GM12878 (cell line): Measurements from ENCODE around the gene TSPAN11. TPM values are rescaled to one million over a fixed set of nuclear protein-coding genes. Genes with fewer than 3 reads are reported as not detected.

Experiments used
- ATAC-seq: fragments of 200-7000 bp; cut with Tn5 transposase; 3 replicates; pipeline ENCODE4 v1.9.1; 2020; ENCODE audit warnings: mild to moderate bottlenecking, moderate library complexity
- BruUV-seq: library from RNA; stranded (reverse); fragments of 400-500 nt; replicated peaks from 2 replicates; lab custom pipeline; 2021; lab: Mats Ljungman, UMichigan
- CTCF ChIA-PET: fragments of 300-600 bp; sonication (Branson Sonifier 250); formaldehyde crosslinking; extraction: SDS; loops from one replicate; lab custom pipeline; 2021; ENCODE audit warnings: inconsistent platforms; lab: Yijun Ruan, JAX
- POLR2A ChIA-PET: fragments of 350-600 bp; formaldehyde crosslinking; extraction: SDS; loops from one replicate; lab custom pipeline; 2021; ENCODE audit warnings: inconsistent platforms; lab: Charles Lee
- RAD21 ChIA-PET: fragments of 300-600 bp; sonication (Branson Sonifier 250); formaldehyde crosslinking; loops from one replicate; lab custom pipeline; 2023; ENCODE audit warnings: antibody characterized with exemption; ENCODE audit not compliant: unreplicated experiment; lab: Charles Lee
- SMC1A ChIA-PET: fragments of 300-600 bp; sonication (Branson Sonifier 250); formaldehyde crosslinking; loops from one replicate; lab custom pipeline; 2023; ENCODE audit not compliant: unreplicated experiment, uncharacterized antibody; lab: Charles Lee
- DNase-seq: peaks from one replicate; pipeline ENCODE4 v3.0.0-alpha.2; 2011; ENCODE audit warnings: low read depth, low spot score
- FAIRE-seq: peaks from 3 replicates; lab custom pipeline; 2011; peaks lifted over from hg19 to GRCh38; lab: Jason Lieb, UNC
- H2AFZ ChIP-seq: 2 replicates; pipeline ENCODE4 v1.6.0; 2011; ENCODE audit warnings: low read depth, low read length, control low read depth; ENCODE audit not compliant: control insufficient read depth
- H3K27ac ChIP-seq: 2 replicates; pipeline ENCODE4 v1.5.1; 2011; ENCODE audit warnings: control low read depth; ENCODE audit not compliant: control insufficient read depth, insufficient read depth
- H3K27me3 ChIP-seq, 2 experiments: replicated peaks in 1 of 2; 2 replicates each; pipeline versions ENCODE4 v1.6.0 to v1.6.1; 2011; ENCODE audit warnings: low read length in 1 of 2; ENCODE audit not compliant: control insufficient read depth in 2 of 2, insufficient read depth in 2 of 2
- H3K36me3 ChIP-seq, 2 experiments: 2 replicates each; pipeline ENCODE4 v1.5.1; 2011; ENCODE audit warnings: low read length in 1 of 2; ENCODE audit not compliant: control insufficient read depth in 2 of 2, insufficient read depth in 2 of 2
- H3K4me1 ChIP-seq: 2 replicates; pipeline ENCODE4 v1.6.1; 2011; ENCODE audit warnings: mild to moderate bottlenecking, low read length, moderate library complexity, mixed read lengths; ENCODE audit not compliant: control insufficient read depth, insufficient read depth
- H3K4me2 ChIP-seq: 2 replicates; pipeline ENCODE4 v1.6.0; 2011; ENCODE audit warnings: control low read depth; ENCODE audit not compliant: control insufficient read depth, insufficient read depth
- H3K4me3 ChIP-seq: fragments of 200-600 bp; sonication (generic); 2 replicates; pipeline ENCODE4 v1.5.1; 2016
- H3K79me2 ChIP-seq: 2 replicates; pipeline ENCODE4 v1.6.0; 2011; ENCODE audit warnings: low read length; ENCODE audit not compliant: control insufficient read depth, insufficient read depth
- H3K9ac ChIP-seq: 2 replicates; pipeline ENCODE4 v1.8.0; 2011; ENCODE audit warnings: low read length, control low read depth, mixed read lengths; ENCODE audit not compliant: control insufficient read depth, insufficient read depth
- H3K9me3 ChIP-seq: replicated peaks from 3 replicates; pipeline ENCODE4 v1.5.1; 2011; ENCODE audit warnings: mild to moderate bottlenecking, low read length; ENCODE audit not compliant: control insufficient read depth, insufficient read depth
- H4K20me1 ChIP-seq: 2 replicates; pipeline ENCODE4 v1.6.0; 2011; ENCODE audit not compliant: control insufficient read depth, insufficient read depth
- BCL11A ChIP-seq: IDR thresholded peaks from 2 replicates; pipeline ENCODE4 v1.6.1; 2011; ENCODE audit warnings: low read depth, low read length
- CBFB ChIP-seq: IDR thresholded peaks from 2 replicates; pipeline ENCODE4 v1.6.1; 2016; ENCODE audit warnings: antibody characterized with exemption, low read depth
- DPF2 ChIP-seq: fragments of 450-650 bp; IDR thresholded peaks from 2 replicates; pipeline ENCODE4 v1.6.1; 2017; ENCODE audit warnings: mild to moderate bottlenecking
- EED ChIP-seq: sonication (generic); IDR thresholded peaks from 2 replicates; pipeline ENCODE4 v1.6.1; 2016; ENCODE audit warnings: antibody characterized with exemption, low read depth
- ESRRA ChIP-seq: IDR thresholded peaks from 2 replicates; pipeline ENCODE4 v1.6.1; 2012; ENCODE audit warnings: mild to moderate bottlenecking, low read length, improper control_type of control experiment
- HDAC2 ChIP-seq: fragments of 200-600 bp; sonication (generic); IDR thresholded peaks from 2 replicates; pipeline ENCODE4 v1.6.1; 2017
- MTA3 ChIP-seq: IDR thresholded peaks from 2 replicates; pipeline ENCODE4 v1.6.1; 2012; ENCODE audit warnings: low read length, inconsistent platforms, borderline replicate concordance
- NFIC ChIP-seq: IDR thresholded peaks from 2 replicates; pipeline ENCODE4 v1.6.1; 2012; ENCODE audit warnings: low read depth, mild to moderate bottlenecking, inconsistent platforms, low read length, moderate library complexity
- ZNF217 ChIP-seq: fragments of 450-650 bp; IDR thresholded peaks from 2 replicates; pipeline ENCODE4 v1.6.1; 2017; ENCODE audit warnings: antibody characterized with exemption, mild to moderate bottlenecking
- WGBS: methylation state at CpG from one replicate; pipeline ENCODE4 v1.1.6; 2016; ENCODE audit warnings: low lambda C conversion rate; ENCODE audit not compliant: insufficient replicate concordance, insufficient coverage; ENCODE audit errors: missing lambda C conversion rate; 5-methylcytosine and 5-hydroxymethylcytosine counted together
- in situ Hi-C: fragments of 300-500 bp; cut with MboI; formaldehyde crosslinking; loops from 9 replicates; pipeline ENCODE4 v1.14.3; 2018; ENCODE audit warnings: mixed read lengths
- intact Hi-C: fragments of 100-400 bp; cut with micrococcal nuclease; formaldehyde crosslinking; loops from one replicate; pipeline ENCODE4 v1.14.2; 2022; ENCODE audit not compliant: unreplicated experiment
- polyA plus RNA-seq, 11 experiments: library from polyadenylated mRNA; depleted of rRNA in 4 of 11; unstranded in 6 of 11; stranded (reverse) in 5 of 11; fragments of >200 nt; fragmentation: Nextera tagmentation in 4 of 11; fragmentation: Illumina TruSeq in 1 of 11; extraction: Ambion mirVana in 4 of 11; extraction: Trizol in 1 of 11; gene quantifications; 1 replicate in 1 of 11; 2 replicates in 10 of 11; pipeline versions ENCODE4 v1.2.1 to v1.2.3, GENCODE V29; 2011 to 2016; ENCODE audit warnings: inconsistent platforms in 2 of 11, missing spikeins in 2 of 11, low read depth in 1 of 11
- total RNA-seq, 4 experiments: library from RNA; depleted of rRNA in 3 of 4; stranded (reverse); fragments of >200 nt in 3 of 4; fragmentation: Illumina TruSeq in 1 of 4; extraction: Trizol in 1 of 4; gene quantifications; 2 replicates each; pipeline versions ENCODE4 v1.2.1 to v1.2.3, GENCODE V29; 2013 to 2021
- TF ChIP-seq, protein P1 (sequence below): fragments of 450-650 bp; IDR thresholded peaks from 2 replicates; pipeline ENCODE4 v1.6.1; 2017; ENCODE audit warnings: mild to moderate bottlenecking, low read depth, inconsistent platforms; ENCODE audit not compliant: poor library complexity, severe bottlenecking
- TF ChIP-seq, protein P2 (sequence below): fragments of 450-650 bp; IDR thresholded peaks from 2 replicates; pipeline ENCODE4 v1.6.1; 2016; ENCODE audit warnings: mild to moderate bottlenecking, moderate library complexity, borderline replicate concordance

The TSPAN11 gene
- total and polyA plus RNA-seq, 10 of the 15 experiments (the other 5 are each of a cell fraction or from before 2014, with no cell fraction given), result under 0.01 to 0.27 (median 0.04) TPM; not detected in 6

DNA sequence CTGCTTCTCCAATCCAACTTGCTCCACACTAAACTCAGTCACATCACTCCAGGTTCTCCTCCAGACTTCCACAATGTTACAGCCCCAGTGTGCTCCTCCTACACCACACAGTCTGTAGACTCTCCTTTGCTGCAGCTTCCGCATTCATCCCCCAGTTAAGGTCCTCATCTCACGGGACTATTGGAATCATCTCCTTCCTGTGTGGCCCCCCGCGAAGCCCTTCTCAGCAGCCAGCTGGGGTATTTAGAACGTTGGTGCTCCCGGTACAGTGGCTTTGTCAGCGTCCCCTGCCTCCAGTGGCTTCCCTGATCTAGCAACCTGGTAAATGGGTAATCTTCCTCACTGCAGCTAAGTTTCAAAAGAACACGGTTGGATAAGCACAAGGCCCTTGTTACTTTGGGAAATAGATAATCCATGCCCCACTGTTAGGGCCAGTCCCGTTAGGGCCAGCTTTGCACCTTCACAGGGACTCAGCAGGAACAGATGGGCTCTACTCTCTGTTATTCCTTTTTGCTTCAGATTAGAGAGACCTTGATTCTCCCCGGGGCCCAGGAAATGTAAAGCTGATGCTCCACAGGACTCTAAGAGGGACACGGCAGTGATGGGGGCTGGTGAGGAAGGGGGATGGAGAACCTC is 823 bp upstream of the TSPAN11 start (continued):
- TF ChIP-seq, protein P1, sequence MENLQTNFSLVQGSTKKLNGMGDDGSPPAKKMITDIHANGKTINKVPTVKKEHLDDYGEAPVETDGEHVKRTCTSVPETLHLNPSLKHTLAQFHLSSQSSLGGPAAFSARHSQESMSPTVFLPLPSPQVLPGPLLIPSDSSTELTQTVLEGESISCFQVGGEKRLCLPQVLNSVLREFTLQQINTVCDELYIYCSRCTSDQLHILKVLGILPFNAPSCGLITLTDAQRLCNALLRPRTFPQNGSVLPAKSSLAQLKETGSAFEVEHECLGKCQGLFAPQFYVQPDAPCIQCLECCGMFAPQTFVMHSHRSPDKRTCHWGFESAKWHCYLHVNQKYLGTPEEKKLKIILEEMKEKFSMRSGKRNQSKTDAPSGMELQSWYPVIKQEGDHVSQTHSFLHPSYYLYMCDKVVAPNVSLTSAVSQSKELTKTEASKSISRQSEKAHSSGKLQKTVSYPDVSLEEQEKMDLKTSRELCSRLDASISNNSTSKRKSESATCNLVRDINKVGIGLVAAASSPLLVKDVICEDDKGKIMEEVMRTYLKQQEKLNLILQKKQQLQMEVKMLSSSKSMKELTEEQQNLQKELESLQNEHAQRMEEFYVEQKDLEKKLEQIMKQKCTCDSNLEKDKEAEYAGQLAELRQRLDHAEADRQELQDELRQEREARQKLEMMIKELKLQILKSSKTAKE, result no peak

DNA sequence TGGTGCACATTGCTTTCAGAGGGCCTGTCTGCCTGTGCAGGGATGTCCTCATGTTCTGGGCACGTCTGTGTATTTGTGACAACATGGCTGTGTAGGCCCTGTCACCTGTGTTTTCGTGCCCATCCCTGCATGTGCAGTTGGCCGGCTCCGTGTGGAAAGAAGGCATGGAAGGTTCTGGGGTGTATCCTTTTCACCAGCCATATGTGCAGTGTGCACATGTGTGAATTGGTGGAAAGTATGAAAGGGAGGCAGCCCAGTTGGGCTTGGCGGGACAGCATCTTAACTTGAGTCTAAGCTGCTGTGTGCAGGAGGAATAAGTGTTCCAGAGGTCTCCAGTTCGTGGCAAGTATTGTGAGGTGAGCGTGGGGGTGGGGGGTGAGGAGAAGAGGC is 669 bp downstream of the TSPAN11 start:
- WGBS, result 40% methylated on average over 7 of the region's 7 CpGs
- RAD21 ChIA-PET, result no interaction called here
- POLR2A ChIA-PET, result no interaction called here
- H3K27ac ChIP-seq, result no peak overlapping the region
- CTCF ChIA-PET, result no interaction called here
- no peaks in the 10 kb centered on the region for H3K4me1 ChIP-seq
- no peak for DNase-seq
- ATAC-seq, result no peak
- H3K27me3 ChIP-seq, result peaks cover 5 to 22% of the 10 kb centered on the region in 2 experiments
- SMC1A ChIA-PET, result no interaction called here
- H3K4me2 ChIP-seq, result no peak overlapping the region
- H3K4me3 ChIP-seq, result no peak overlapping the region
- no peaks in the 10 kb centered on the region for H3K79me2 ChIP-seq
- H3K9ac ChIP-seq, result no peak overlapping the region
- FAIRE-seq, result no peak
- intact Hi-C loops, result no loop called here
- in situ Hi-C loops, result no loop called here
- no TSS peak for BruUV-seq
- H2AFZ ChIP-seq, result no peak overlapping the region
- no peaks in the 10 kb centered on the region for H3K36me3 ChIP-seq
- no peaks in the 10 kb centered on the region; the same call in 2 of the 3 replicates for H3K9me3 ChIP-seq
- H4K20me1 ChIP-seq, result no peaks in the 10 kb centered on the region
- TF ChIP-seq DPF2 (no peak), CBFB (no peak), BCL11A (no peak), HDAC2 (no peak), MTA3 (no peak), NFIC (no peak), ZNF217 (no peak), EED (no peak), ESRRA (no peak)
- TF ChIP-seq, protein P2, sequence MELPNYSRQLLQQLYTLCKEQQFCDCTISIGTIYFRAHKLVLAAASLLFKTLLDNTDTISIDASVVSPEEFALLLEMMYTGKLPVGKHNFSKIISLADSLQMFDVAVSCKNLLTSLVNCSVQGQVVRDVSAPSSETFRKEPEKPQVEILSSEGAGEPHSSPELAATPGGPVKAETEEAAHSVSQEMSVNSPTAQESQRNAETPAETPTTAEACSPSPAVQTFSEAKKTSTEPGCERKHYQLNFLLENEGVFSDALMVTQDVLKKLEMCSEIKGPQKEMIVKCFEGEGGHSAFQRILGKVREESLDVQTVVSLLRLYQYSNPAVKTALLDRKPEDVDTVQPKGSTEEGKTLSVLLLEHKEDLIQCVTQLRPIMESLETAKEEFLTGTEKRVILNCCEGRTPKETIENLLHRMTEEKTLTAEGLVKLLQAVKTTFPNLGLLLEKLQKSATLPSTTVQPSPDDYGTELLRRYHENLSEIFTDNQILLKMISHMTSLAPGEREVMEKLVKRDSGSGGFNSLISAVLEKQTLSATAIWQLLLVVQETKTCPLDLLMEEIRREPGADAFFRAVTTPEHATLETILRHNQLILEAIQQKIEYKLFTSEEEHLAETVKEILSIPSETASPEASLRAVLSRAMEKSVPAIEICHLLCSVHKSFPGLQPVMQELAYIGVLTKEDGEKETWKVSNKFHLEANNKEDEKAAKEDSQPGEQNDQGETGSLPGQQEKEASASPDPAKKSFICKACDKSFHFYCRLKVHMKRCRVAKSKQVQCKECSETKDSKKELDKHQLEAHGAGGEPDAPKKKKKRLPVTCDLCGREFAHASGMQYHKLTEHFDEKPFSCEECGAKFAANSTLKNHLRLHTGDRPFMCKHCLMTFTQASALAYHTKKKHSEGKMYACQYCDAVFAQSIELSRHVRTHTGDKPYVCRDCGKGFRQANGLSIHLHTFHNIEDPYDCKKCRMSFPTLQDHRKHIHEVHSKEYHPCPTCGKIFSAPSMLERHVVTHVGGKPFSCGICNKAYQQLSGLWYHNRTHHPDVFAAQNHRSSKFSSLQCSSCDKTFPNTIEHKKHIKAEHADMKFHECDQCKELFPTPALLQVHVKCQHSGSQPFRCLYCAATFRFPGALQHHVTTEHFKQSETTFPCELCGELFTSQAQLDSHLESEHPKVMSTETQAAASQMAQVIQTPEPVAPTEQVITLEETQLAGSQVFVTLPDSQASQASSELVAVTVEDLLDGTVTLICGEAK, result no peak
